GM21737 (cell line): ENCODE data around the gene NKD2.
"Not testable (repeated sequence)": the region's sequence is repeated elsewhere in the genome, so short reads cannot be mapped to it uniquely, and the experiment has no call there.

Source experiments
- ATAC-seq: cut with Tn5 transposase; IDR thresholded peaks from one replicate; pipeline ENCODE4 v1.9.1; 2021; ENCODE audit warnings: mild to moderate bottlenecking, moderate library complexity; ENCODE audit not compliant: unreplicated experiment

The NKD2 gene

GRCh38 chr5:999724-1000123, 8.9 kb upstream of the NKD2 start:
- no peak for ATAC-seq

- ATAC-seq: no peak
Measured at GRCh38 chr5:1000329-1000728, 8.3 kb upstream of the NKD2 start.

DNA sequence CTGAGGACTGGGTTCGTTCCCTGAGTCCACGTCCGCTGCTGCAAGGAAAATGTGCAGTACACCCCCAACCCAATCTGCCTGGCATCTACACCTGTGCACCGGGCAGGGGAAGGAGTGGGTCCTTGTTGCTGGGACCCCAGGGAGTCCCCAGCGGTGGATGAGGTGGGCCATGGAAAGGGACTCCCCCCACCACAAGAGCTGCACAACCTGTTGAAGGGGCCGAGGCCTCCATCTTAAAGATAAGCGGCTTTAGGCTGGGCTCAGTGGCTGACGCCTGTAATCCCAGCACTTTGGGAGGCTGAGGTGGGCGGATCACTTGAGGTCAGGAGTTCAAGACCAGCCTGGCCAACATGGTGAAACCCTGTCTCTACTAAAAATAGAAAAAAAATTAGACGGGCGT, 7.8 kb upstream of the NKD2 start:
- not testable (repeated sequence) for ATAC-seq

DNA sequence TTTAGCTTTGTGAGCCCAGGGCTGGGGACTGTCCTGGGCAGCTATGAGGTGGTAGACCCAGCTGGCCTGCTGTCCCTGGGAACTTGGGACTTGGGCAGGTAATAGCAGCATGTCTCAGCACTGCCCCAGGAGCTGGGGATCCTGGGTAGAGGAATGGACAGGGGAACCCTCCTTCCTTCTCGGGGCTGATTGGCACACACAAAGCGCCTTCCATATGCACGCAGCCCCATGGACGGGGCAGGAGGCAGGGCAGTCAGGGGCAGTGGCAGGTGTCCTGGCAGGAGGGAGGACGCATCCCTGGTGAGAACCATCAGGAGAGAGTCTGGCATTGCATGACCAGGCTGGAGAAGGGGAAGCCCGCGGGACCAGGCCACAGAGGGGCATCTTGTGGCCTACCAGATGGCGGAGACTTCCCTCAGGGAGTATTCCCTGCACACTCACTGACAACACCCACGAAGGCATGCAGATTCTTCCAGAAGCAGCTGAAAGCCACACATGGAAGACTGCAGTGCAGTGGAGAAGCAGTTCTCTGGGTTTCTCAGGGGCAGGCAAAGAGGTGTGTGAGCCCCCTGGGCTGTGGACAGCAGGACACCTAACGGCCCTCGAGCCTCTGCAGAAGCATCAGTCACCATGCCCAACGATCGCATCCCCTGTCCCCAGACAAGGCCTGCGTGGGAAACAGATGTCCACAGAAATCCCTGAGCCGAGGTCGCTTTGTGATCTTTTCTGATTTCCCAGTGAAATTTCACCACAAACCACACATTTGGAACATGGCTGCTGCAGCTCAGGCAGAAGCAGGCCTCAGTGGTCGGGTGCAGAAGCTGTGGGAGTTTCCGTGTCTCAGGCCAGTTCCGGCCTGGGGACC, 7.0 kb upstream of the NKD2 start:
- ATAC-seq: no peak

GRCh38 chr5:1002271-1002546, 6.4 kb upstream of the NKD2 start:
- ATAC-seq: no peak

- no peak for ATAC-seq
Measured at GRCh38 chr5:1002836-1003235, 5.8 kb upstream of the NKD2 start.

- no peak for ATAC-seq
Measured at GRCh38 chr5:1003296-1003937, 5.2 kb upstream of the NKD2 start.

DNA sequence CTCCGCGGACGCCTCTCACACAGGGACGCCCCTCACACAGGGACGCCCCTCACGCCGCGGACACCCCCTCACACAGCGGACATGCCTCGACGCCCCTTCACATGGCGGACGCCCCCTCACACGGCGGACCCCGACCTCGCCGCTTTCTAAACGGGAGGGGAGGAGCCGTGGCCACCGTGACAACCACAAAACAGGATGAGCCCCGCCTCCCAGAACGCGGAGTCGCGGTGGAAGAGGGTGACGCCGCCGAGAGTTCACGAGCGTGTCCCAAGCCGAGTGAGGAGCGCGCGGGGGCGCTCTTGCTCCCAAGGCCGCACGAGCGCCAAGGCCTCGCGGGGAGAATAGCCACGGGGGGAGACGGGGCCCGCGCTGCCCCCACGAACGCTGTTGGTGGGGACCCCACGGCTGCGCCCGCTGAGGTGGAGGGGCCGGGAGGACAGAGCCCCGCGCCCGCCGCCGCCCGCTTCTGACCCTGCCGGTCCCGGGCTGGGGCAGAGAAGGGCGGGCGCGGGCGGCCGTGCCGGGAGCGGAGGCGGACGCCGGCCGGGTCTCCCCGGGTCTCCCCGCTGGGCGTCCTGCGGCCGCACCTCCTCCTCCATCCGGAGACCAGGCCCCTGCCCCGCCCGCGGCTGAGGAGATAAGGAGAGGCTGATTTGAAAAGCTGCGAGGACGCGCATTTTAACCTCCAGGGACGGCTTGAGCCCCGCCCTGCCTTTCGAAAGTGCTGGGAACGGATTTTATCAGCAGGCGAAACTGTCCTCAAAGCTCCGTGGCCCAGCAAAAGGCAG, 3.9 kb upstream of the NKD2 start:
- no peak for ATAC-seq

DNA sequence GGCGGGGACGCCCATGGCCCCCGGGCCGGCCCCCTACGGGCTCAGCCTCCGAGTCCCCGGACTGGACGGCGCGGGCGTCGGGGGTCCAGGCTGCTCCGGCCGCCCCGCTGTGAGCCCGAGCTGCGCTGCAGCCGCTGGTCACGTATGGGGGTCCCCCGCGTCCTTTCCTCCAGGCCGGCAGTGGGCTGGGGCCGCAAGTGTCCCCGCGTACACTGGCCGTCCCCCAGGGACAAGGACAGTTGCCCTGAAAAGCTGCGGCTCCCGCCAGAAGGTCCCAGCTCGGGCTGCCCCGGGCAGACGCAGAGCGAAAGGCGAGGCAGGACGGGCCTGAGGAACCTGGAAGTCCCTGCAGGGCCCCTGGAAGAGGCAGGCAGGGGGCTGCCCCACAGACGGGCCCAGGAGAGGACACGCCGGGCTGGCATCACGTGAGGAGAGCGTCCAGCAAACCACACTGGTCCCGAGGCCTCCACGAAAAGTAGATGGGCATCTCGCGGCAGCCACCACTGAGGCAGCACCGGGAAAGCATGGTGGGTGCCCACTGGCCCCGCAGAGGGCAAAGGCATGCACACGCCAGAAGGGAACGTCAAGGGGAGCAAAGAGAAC, 3.3 kb upstream of the NKD2 start:
- ATAC-seq: no peak

DNA sequence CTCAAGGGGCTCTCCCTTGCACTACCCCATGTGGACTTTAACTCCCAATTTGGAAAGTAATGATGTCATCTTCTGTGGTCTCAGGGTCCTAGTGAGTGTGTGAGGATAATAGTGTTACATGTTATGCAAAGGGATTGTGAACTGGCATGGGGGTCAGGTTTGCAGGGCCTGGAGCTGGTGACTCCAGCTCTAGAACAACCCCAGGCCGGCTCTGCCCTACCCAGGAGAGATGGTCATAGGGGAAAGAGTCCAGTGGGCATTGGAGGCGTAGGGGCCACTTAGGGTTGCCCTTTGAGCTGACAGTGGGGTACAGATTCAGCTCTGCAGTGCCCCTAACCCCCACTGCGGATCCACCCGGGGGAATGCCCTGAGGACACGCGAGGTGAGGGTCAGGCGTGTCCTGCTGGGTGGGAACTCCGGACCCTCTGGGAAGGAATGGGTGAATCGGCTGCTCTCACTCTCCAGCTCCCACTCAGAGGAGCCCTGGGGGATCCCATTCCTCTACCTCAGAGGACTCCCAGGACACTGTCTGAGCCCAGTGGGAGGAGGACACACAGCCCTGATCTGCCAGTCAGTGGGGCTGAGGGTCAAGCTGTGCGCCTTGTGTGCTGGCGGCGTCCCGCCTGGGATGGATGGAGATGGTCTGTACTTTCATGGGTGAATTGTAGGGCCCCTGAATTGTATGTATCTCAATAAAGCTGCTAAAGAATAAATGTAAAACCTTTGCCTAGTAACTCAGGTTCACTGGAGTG, 2.5 kb upstream of the NKD2 start:
- no peak for ATAC-seq

DNA sequence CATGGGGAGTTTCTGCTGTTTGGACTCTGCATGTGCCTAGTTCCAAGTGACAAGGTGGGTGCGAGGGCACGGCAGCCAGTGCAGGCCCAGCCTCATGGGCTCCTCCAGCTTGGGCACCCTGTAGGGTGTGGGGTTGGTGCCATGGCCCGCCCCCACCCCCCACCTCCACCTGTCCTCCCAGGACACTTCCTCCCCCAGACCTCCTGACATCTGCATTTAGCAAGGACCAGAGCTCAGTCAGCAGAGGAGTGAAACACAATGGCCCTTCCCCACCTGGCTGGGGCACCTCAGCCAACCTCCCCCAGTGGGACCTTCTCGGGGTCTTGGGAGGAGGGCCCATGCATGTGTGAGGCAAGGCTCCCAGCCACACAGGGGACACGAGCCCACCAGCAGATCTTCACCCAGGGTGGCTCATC, 1.9 kb upstream of the NKD2 start:
- no peak for ATAC-seq

- no peak for ATAC-seq
Measured at GRCh38 chr5:1007221-1007680, 1.4 kb upstream of the NKD2 start.

DNA sequence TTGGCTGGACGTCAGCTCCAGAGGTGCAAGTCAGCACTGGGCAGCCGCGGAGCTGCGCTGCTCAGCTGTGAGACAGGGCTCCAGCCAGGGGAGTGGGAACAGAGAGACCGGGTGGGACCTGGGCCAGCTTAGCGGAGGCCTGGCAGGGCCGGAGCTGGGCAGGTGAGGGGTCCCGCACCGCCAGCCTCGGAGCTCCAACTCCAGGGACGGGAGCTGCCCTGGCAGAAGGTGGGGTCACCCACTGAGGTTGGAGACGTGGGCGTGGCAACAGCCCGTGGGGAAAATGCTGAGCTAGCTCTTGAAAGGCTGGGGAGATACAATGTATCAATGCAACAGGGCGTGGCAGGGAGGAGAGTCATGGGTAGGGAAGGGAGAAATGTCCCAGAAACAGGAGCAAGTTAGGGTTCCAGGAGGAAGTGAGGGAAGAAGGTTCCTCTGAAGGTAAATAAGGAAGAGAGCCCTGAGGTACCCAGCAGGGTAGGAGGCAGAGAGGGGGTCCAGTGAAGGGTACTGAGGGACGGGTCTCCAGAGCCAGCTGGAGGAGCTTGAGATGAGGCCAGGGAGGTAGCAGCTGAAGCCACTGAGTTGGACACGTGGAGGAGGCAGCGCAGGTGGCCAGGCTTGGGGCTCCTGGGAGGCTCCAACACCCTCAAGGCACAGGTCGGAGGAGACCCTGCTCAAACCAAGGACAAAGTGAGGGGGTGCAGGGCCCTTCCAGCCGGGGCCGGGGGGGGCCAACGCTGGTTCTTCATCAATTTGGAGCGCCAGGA, 736 bp upstream of the NKD2 start:
- ATAC-seq: no peak

GRCh38 chr5:1009359-1010180, 968 bp downstream of the NKD2 start:
- no peak for ATAC-seq

DNA sequence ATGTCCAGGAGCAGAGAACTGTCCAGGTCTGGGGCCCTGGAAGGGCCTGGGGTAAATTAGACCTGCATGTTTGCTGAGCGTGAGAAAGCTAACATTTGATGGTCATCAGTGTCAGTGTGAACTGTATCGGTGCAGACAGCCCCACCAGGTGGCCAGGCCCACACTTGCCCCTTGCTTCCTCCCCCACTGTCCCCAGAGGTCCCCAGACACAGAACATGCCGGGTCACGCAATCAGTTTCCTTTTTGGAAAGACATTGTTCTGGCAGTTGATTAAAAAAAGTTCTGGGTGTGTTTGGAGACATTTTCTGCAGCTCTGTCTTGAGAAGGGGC, 1.5 kb downstream of the NKD2 start:
- no peak for ATAC-seq

GRCh38 chr5:1010641-1011046, 2.0 kb downstream of the NKD2 start:
- ATAC-seq: no peak

DNA sequence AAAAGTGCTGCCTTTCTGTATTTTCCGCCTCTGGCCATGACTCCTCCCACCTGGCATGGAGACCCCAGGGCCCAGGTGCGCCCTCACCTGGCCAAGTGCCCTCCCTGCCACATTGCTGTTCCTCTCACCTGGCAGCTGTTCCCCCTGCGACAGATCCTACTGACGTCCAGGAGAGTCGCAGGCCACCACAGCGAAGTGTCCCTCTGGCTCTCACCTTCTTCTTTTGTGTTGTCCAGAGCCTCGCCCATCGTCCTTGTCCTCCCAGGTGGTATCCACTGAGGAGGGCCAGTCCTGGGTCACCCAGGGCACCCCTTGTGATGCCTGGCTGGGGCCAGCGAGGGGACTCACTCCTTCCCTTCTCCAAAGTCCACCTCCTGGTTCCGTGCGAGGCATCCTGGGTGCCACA, 2.6 kb downstream of the NKD2 start:
- no peak for ATAC-seq

DNA sequence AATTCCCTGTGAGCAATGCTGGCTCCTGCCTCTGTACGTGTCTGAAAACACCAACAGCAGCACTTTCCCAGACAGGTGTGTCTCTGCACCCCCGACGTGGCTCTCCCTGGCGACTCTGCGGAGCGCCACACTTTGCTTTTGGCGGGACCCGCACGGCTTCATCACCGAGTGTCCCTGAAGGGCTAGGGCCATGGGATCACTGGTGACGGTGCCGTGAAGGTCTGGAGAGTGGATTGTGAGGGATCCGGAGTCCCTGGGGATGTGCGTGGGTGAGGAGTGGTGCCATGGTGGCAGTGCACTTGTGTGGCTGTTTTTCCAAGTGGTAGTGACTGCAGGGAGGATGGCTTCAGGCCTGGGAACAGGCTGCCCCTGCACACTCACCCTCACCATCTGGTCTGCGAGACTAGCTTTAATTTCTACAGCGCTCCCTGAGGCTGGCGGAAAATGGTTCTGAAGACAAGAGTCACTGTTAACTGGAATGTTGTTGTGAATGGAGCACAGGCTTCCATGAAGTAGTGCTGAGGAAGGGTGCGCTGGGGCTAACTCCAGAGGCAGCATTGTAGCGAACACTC, 3.2 kb downstream of the NKD2 start:
- ATAC-seq: no peak

DNA sequence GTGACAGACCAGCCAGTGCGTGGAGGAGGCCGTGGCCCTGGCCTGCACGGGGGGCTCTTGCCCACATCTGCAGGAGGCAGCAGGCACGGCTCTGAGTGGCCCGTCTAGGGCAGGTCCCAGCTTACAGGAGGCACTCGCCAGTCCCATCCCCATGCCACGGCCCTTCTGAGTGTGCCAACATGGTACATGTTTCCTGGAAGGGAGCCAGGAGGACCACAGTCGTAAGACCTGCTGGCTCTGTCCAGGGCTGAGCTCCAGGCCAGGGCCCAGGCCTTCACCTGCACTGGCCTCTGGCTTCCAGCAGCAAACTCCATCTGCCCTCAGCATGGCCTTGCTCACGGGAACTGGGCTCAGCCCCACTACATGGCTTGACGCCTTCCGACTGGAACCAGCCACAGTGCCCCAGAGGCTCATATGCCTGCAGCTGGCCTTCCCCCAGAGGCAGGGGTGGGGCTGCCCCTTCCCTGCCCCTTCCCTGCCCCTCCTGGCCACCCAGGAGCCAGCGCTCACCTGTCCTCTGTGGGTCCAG, 3.8 kb downstream of the NKD2 start:
- ATAC-seq: no peak
